GM10266 (cell line): Measurements from ENCODE around the gene PIEZO1.
"Not testable (repeated sequence)": the region's sequence is repeated elsewhere in the genome, so short reads cannot be mapped to it uniquely, and the experiment has no call there.

Experiments used
- DNase-seq: peaks from one replicate; pipeline ENCODE4 v3.0.0; 2012; ENCODE audit errors: extremely low spot score
- TF ChIP-seq, protein P1 (sequence below): IDR thresholded peaks from 2 replicates; pipeline ENCODE4 v1.5.1; 2012; ENCODE audit warnings: mild to moderate bottlenecking, low read depth; ENCODE audit not compliant: control insufficient read depth, insufficient read depth; ENCODE audit errors: missing control alignments

Gene PIEZO1

DNA sequence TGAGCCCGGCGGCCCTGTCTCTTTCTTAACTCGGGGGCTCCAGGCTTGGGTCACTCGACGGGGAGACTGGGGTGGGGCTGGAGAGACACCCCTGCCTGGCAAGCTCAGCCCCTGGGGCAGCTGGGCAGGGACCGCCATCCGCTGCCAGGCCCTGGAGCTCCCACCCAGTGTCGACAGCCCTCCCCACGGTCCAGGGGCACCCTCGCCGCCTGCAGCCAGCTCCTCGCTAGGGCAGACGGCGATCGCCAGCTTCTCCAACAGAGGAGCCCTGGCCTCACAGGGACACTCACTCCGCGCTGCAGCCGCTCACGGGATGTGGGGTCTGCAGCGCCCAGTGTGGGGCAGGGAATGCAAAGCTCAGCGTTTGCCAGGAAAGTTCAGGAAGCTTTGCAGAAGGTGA lies 42.7 kb upstream of the PIEZO1 start:
- TF ChIP-seq, protein P1, sequence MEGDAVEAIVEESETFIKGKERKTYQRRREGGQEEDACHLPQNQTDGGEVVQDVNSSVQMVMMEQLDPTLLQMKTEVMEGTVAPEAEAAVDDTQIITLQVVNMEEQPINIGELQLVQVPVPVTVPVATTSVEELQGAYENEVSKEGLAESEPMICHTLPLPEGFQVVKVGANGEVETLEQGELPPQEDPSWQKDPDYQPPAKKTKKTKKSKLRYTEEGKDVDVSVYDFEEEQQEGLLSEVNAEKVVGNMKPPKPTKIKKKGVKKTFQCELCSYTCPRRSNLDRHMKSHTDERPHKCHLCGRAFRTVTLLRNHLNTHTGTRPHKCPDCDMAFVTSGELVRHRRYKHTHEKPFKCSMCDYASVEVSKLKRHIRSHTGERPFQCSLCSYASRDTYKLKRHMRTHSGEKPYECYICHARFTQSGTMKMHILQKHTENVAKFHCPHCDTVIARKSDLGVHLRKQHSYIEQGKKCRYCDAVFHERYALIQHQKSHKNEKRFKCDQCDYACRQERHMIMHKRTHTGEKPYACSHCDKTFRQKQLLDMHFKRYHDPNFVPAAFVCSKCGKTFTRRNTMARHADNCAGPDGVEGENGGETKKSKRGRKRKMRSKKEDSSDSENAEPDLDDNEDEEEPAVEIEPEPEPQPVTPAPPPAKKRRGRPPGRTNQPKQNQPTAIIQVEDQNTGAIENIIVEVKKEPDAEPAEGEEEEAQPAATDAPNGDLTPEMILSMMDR: no peak
- no peak for DNase-seq

DNA sequence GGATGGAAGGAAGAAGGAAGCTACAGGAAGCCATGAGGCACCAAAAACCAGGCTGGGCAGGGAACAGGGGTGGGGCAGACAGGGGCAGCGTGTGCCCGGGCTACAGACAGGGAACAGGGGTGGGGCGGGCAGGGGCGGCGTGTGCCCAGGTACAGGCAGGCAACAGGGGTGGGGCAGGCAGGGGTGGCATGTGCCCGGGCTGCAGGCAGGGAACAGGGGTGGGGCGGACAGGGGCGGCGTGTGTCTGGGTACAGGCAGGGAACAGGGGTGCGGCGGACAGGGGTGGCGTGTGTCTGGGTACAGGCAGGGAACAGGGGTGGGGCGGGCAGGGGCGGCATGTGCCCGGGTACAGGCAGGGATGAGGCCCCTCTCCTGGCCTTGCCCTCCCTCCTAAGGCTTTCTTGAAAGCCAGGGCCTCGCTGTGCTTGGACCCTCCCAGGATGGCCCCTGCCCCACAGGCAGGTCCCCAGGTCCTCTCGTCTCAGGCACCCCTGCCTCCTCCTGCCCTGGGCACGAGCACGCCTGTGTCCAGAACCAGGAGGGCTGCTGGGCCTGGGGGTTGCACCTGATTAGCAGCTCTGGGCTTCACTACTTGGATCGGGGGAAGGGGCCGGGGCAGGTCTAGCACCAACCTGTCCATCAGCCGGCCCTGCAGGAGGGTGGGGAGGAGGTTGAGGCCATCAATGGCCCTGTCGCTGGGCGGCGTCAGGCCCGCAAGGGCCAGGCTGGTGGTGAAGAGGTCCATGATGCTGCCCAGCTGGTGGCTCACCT lies 41.2 kb upstream of the PIEZO1 start:
- TF ChIP-seq, protein P1: no peak
- DNase-seq: no peak

DNA sequence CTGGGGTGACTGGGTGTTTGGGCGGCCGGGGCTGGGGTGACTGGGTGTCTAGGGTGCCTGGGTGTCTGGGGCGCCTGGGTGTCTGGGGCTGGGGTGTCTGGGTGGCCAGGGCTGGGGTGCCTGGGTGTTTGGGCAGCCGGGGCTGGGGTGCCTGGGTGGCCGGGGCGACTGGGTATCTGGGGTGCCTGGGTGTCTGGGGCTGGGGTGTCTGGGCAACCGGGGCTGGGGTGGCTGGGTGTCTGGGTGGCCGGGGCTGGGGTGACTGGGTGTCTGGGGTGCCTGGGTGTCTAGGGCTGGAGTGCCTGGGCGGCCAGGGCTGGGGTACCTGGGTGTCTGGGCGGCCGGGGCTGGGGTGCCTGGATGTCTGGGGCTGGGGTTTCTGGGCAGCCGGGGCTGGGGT lies 40.1 kb upstream of the PIEZO1 start:
- DNase-seq: no peak
- TF ChIP-seq, protein P1: no peak

DNA sequence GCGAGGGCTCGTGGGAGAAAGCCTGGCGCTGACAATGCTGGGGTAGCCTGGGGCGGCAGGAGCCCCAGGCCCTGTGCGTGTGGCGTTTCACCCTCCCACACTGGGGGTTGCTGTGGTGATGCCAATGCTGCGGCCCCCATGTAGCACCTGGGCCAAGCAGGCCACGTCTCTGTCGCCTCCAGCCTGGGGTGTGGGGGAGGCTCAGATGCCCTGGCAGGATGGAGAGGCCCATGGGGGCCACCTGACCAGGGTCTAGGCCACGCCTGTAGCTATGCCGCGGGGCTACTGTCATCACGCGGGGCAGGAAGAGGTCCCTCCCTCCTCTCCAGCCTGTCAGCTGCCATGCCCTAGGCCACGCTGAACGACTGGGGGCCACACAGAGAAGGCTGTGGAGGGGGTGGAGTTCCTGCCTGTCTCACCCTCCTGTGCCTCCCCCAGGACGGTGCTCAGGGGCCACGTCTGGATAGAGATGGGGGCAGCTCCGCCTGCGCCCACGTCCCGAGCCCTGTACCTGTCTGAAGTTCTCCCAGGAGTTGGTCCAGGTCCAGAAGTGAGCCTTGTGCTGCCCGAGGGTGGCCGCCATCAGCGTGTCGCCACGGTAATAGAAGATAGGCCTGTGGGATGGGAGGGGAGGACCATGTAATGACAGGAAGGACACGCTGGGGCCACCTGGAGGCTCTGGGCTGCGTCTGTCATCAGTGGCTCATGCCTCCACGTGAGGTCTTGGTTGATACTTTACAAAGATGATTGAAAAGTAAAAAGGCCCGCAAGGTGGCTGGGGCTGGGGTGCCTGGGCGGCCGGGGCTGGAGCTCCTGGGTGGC lies 39.4 kb upstream of the PIEZO1 start:
- no peak for DNase-seq
- TF ChIP-seq, protein P1: no peak

DNA sequence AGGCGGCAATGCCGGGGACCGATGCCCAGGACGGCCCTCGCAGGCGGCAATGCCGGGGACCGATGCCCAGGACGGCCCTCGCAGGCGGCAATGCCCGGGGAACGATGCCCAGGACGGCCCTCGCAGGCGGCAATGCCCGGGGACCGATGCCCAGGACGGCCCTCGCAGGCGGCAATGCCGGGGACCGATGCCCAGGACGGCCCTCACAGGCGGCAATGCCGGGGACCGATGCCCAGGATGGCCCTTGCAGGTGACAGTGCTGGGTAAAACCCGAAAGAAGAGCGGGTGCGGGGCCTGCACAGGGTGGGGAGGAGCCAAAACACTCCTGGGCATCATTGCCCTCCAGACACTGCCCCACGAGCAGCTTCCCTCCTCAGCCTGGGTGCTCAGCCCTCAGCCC lies 38.6 kb upstream of the PIEZO1 start:
- DNase-seq: not testable (repeated sequence)

DNA sequence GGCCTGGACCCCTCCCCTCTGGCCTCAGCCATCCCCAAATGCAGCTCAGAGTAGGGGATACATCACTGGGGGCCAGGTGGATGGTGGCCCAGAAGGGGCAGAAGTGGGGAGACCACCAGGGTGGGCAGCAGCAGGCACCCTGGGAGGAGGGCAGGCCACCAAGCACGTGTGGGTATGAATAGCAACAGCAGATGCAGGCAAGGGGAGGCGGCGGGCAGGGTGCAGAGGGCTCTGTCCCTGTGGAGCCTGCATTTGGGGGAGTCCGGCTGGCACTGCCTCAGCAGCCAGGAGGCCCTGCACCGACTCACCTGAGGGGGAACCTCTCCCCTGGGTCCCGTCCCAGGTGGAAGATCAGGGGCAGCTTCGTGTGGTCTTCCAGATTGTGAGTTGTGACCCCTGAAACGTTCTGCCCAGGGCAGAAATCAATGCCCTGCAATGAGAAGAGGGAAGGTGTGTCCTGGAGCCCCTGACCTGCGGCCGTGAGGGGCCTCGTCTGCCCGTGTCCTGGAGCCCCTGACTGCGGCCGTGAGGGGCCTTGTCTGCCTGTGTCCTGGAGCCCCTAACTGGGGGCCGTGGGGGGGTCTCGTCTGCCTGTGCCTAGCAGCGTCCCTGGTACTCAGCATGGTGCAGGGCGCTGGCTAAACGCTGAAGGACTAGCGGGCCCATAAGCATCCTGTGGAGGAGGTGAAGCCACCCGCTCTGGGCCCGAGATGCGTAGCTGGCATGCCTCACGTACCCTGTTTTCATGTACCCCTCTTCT lies 37.4 kb upstream of the PIEZO1 start:
- DNase-seq: no peak
- TF ChIP-seq, protein P1: no peak

DNA sequence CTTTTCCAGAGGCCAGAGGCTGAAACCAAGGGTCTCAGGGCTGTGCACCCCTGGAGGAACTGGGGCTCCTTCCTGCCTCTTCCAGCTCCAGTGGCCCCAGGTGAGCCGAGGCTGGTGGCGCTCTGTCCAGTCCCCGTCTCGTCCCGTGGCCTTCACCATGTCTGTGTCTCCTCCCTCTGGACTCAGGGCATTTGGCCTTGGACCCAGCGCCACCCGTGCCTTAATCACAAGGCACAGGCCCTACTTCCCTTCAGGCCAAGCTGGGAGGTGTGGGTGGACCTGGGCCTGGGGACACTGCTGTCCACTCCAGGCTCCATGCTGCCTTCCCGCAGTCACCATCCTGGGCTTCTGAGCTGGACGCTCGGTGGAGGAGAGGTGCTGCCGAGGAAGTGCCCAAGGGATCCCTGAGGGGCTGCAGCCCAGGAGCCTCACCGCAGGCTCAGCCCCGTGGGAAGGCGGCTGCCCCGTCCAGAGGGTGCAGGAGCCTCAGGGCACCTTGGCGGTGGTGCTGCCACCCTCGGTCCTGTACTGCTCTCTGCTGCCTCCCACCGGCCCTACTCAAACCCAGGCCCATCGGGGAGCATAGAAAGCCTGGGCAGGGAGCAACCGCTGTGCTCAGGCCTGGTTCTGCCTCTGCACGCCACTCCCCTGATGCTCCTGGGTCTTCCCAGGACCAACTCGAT lies 36.3 kb upstream of the PIEZO1 start:
- DNase-seq: no peak

More for the DNA sequence above, 36.3 kb upstream of the PIEZO1 start:
- TF ChIP-seq, protein P1: no peak
